HepG2 (cell line): ENCODE data around the gene DUS2. TPM values are rescaled to one million over a fixed set of nuclear protein-coding genes. Genes with fewer than 3 reads are reported as not detected.

Source experiments
- GFI1 ChIP-seq: sonication (generic); formaldehyde crosslinking; IDR thresholded peaks from 2 replicates; pipeline ENCODE4 v1.5.0; 2020; ENCODE audit warnings: missing genetic modification reagents, mild to moderate bottlenecking, borderline replicate concordance
- GMEB1 ChIP-seq: sonication (generic); formaldehyde crosslinking; IDR thresholded peaks from 2 replicates; pipeline ENCODE4 v1.5.1; 2020; ENCODE audit warnings: missing genetic modification reagents, mild to moderate bottlenecking, borderline replicate concordance
- HOMEZ ChIP-seq: IDR thresholded peaks from 2 replicates; pipeline ENCODE4 v1.6.1; 2016; ENCODE audit warnings: low read depth
- HOXA5 ChIP-seq: sonication (generic); formaldehyde crosslinking; IDR thresholded peaks from 2 replicates; pipeline ENCODE4 v1.4.0; 2020; ENCODE audit warnings: missing genetic modification reagents
- IRF1 ChIP-seq: sonication (generic); formaldehyde crosslinking; IDR thresholded peaks from 2 replicates; pipeline ENCODE4 v1.4.0; 2020; ENCODE audit warnings: low read depth, mild to moderate bottlenecking, missing genetic modification reagents
- ISL2 ChIP-seq: sonication (generic); formaldehyde crosslinking; IDR thresholded peaks from 2 replicates; pipeline ENCODE4 v1.5.0; 2020; ENCODE audit warnings: missing genetic modification reagents
- KIAA2018 ChIP-seq: sonication (generic); formaldehyde crosslinking; IDR thresholded peaks from 2 replicates; pipeline ENCODE4 v1.5.0; 2020; ENCODE audit warnings: mild to moderate bottlenecking, missing genetic modification reagents, borderline replicate concordance
- MTF1 ChIP-seq: sonication (generic); formaldehyde crosslinking; IDR thresholded peaks from 2 replicates; pipeline ENCODE4 v1.5.0; 2020; ENCODE audit warnings: missing genetic modification reagents
- RBM22 ChIP-seq: fragments of 200-400 bp; formaldehyde crosslinking; optimal IDR thresholded peaks from 2 replicates; pipeline ENCODE3; 2017; ENCODE audit warnings: mild to moderate bottlenecking, low read length, moderate library complexity
- RFX3 ChIP-seq: IDR thresholded peaks from 2 replicates; pipeline ENCODE4 v1.6.1; 2016; ENCODE audit warnings: missing biosample characterization, missing genetic modification reagents
- STAG1 ChIP-seq: sonication (generic); formaldehyde crosslinking; IDR thresholded peaks from 2 replicates; pipeline ENCODE4 v1.4.0; 2020; ENCODE audit warnings: missing genetic modification reagents
- ZNF879 ChIP-seq: sonication (generic); formaldehyde crosslinking; IDR thresholded peaks from 2 replicates; pipeline ENCODE4 v1.8.1; 2023; ENCODE audit warnings: missing genetic modification reagents
- polyA plus RNA-seq, 8 experiments: library from polyadenylated mRNA; depleted of rRNA in 3 of 8; stranded (reverse) in 7 of 8; unstranded in 1 of 8; fragments of >200 nt; fragmentation: Illumina TruSeq in 4 of 8; extraction: Trizol in 4 of 8; gene quantifications; 2 replicates each; pipeline versions ENCODE4 v1.2.1 to v1.2.3, GENCODE V29; 2011 to 2016; ENCODE audit warnings: low read depth in 4 of 8, missing spikeins in 1 of 8, mixed read lengths in 1 of 8; ENCODE audit not compliant: insufficient read depth in 1 of 8
- total RNA-seq, 5 experiments: library from RNA; depleted of rRNA; stranded (reverse); fragments of >200 nt; fragmentation: Illumina TruSeq; extraction: Trizol; gene quantifications; 2 replicates each; pipeline ENCODE4 v1.2.3, GENCODE V29; 2016; ENCODE audit warnings: low read depth in 1 of 5
- TF ChIP-seq, protein P1 (sequence below): sonication (generic); formaldehyde crosslinking; IDR thresholded peaks from 2 replicates; pipeline ENCODE4 v1.5.0; 2020; ENCODE audit warnings: mild to moderate bottlenecking, missing genetic modification reagents, moderate library complexity

The DUS2 gene
- total and polyA plus RNA-seq, 2 of the 13 experiments (the other 11 are each of a cell fraction or from before 2014, with no cell fraction given) = 17.8 to 25.1 TPM

GRCh38 chr16:68093816-68094613, 70.9 kb downstream of the DUS2 start (continued):
- TF ChIP-seq GMEB1 (CRISPR knock-in tag) = no peak
- no peak for TF ChIP-seq GFI1
- TF ChIP-seq, protein P1, sequence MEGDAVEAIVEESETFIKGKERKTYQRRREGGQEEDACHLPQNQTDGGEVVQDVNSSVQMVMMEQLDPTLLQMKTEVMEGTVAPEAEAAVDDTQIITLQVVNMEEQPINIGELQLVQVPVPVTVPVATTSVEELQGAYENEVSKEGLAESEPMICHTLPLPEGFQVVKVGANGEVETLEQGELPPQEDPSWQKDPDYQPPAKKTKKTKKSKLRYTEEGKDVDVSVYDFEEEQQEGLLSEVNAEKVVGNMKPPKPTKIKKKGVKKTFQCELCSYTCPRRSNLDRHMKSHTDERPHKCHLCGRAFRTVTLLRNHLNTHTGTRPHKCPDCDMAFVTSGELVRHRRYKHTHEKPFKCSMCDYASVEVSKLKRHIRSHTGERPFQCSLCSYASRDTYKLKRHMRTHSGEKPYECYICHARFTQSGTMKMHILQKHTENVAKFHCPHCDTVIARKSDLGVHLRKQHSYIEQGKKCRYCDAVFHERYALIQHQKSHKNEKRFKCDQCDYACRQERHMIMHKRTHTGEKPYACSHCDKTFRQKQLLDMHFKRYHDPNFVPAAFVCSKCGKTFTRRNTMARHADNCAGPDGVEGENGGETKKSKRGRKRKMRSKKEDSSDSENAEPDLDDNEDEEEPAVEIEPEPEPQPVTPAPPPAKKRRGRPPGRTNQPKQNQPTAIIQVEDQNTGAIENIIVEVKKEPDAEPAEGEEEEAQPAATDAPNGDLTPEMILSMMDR (CRISPR knock-in tag) = peak; percentile 76
- peak; percentile 40 for TF ChIP-seq RBM22
- TF ChIP-seq HOMEZ = no peak
- TF ChIP-seq ISL2 (CRISPR knock-in tag) = 0 out of 2 replicates have a peak, but pooled peaks have one; percentile 22
- no peak for TF ChIP-seq RFX3 (CRISPR knock-in tag)
- no peak for TF ChIP-seq IRF1 (CRISPR knock-in tag)
- no peak for TF ChIP-seq ZNF879 (CRISPR knock-in tag)
- peak; percentile 46; the same call in 1 of the 2 replicates for TF ChIP-seq HOXA5
- TF ChIP-seq KIAA2018 (CRISPR knock-in tag) = no peak
- peak; percentile 67 for TF ChIP-seq STAG1 (CRISPR knock-in tag)
- no peak for TF ChIP-seq MTF1 (CRISPR knock-in tag)
